ENCODE data around the gene SLC25A36.

Gene SLC25A36, protein sequence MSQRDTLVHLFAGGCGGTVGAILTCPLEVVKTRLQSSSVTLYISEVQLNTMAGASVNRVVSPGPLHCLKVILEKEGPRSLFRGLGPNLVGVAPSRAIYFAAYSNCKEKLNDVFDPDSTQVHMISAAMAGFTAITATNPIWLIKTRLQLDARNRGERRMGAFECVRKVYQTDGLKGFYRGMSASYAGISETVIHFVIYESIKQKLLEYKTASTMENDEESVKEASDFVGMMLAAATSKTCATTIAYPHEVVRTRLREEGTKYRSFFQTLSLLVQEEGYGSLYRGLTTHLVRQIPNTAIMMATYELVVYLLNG

DNA sequence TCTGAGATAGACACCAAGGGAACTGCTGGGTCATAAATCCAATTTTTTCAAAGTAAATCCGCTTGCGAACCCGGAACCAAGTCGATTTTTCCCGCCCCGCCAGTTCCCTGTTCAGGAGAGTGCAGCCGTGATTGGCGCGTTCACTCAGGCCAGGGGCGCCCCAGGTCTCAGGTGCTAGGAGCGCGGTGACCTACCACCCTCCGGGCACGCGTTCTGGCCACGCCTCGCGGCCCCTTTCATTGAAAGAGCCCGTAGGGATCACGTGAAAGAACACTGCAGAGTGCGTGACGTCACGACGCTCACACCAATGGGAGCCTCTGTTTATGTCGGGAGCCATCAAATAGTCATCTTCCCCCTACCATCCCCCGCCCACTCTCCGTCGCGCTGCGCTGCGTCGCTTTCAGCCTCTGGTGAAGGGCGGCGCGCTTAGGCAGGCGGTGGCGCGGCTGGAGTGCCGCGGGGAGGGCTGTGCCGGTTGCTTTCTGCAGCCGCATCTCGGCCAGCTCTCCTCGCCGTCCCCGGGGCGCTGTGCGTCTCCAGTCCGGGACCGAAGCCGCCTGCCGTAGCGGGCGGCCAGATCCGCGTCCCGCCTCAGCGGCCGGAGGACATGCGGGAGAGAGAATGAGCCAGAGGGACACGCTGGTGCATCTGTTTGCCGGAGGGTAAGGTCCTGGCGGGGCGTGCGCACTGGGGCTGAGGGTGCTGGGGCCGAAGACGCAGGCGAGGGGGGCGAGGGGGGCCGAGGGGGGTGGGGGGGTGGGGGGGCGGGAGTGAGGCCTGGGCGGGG lies at the start of gene SLC25A36:
Gene SLC25A36, plus strand, starts transcription at position 403 of the 787 bp plus-strand sequence. Its CDS starts 219 bp downstream, at position 622.
- DNase-seq (ENCODE audit: low read depth in 2 of 2): peak; percentile 92 to 93

DNA sequence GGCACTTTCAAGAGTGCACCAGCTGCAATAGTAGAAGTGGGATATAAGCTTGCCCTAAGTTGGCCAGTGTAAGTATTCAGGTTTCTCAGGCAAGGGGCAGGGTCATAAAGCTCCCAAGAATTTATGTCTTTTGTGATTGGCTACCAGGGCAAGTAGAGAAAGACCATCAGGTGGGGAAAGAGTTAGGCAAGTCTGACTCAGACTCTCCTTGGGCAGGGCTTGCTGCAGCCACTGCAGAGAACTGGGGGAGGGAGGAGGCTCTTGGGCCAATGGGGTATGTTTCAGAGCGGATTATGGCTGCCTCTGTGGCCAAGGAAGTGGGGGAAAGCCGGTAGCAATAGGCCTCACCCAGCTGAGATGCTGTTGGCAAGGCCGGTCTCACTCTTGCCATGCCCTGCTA lies 44.6 kb upstream of the SLC25A36 start:
- DNase-seq (ENCODE audit: low read depth in 2 of 2): no peak

DNA sequence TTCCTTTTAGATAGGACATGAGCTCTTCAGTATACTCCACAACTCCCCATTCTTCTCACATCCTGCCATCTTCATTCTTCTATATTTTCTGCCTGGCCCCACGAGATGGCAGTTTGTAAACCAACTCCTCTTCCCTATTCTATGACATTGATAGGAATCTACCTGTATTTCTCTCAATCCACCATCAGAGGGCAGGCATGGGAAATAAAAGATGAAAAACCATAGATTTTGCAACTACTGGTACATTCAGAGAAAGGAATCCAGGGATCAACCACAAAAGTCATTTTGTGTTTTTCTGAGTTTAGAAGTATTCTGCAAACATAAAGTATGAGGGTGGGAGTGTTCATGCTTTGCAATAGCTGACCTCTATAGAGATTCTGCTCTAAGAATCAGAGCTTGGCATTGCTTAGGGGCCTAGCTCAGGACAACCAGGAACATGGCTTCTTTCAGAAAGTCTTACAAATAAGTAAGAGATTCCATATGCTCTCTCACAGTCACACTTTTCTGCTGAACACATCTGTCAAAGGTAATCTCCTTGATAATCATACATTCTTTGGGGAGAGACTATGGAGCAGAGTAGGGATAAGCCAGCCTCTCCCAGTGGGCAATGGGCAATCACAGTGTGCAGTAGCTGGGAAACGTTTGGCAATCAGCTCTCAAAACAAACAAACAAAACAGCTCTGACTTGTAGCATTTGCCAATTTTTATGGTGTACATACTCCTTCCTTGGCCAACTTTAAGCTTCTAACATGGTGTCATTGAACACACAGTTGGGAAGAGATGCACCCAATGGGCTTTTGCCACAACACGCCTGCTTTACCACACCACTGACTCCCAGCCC lies 43.1 kb upstream of the SLC25A36 start:
- DNase-seq (ENCODE audit: low read depth in 2 of 2): no peak

DNA sequence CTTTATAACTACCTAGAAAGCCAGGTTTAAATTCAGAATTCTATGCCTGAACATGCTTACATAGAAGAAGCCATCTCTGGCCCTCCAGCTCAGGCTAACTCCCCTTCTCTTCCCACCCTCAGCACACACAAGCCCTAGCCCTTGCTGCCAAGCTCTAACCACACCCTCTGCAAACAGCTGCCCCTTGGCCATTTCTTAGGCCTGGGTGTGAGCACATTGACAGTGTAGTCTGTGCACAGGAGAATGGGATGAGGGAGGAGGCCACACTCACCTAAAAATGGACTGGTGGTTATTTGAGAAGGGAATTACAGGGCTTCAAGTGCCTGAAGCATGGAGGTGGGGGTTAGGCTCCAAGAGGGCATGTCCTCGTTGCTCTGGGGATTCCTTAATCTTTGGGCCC lies 42.3 kb upstream of the SLC25A36 start:
- DNase-seq (ENCODE audit: low read depth in 2 of 2): no peak

DNA sequence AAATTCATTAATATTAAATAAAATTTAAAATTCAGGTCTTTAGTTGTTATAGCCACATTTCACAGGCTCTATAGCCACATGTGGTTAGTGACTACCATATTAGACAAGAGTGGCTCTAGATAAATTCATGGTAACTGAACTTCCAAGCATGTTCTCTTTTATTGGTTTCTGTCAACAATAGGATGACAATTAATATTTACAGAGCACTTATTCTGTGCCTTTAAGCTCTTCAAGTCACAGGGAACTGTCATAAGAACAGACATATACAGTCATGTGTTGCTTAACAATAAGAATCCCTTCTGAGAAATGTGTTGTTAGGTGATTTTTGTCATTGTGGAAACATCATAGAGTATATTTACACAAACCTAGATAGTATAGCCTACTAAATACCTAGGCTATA lies 38.8 kb upstream of the SLC25A36 start:
- no peak for DNase-seq (ENCODE audit: low read depth in 2 of 2)

DNA sequence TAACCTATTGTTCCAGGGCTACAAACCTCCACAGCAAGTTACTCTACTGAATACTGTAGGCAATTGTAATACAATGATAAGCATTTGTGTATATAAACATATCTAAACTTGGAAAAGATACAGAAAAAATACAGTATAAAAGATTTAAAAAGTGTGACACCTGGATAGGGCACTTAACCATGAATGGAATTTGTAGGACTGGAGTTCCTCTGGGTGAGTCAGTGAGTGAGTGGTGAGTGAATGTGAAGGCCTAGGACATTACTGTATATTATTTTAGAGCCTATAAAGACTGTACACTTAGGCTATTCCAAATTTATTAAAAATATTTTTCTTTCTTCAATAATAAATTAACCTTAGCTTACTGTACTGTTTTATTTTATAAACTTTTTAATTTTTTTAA lies 38.4 kb upstream of the SLC25A36 start:
- no peak for DNase-seq (ENCODE audit: low read depth in 2 of 2)

DNA sequence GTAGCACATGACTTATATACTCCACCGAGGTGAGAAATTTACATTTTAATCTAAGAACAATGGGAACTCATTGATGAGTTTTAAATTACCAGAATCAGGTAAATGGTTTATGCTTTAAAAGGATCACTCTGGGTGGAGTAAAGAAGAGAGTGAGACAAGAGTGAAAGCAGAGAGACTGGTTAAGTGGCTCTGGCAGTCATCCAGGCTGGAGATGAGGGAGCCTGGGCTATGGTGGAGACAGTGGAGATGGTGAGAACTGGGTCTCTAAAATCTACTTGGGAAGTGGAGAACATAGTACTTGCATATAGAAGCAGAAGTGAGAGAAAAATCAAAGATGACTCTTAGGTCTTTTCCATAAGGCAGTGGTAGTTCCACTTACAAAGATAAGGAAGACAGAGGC lies 37.1 kb upstream of the SLC25A36 start:
- DNase-seq (ENCODE audit: low read depth in 2 of 2): no peak

DNA sequence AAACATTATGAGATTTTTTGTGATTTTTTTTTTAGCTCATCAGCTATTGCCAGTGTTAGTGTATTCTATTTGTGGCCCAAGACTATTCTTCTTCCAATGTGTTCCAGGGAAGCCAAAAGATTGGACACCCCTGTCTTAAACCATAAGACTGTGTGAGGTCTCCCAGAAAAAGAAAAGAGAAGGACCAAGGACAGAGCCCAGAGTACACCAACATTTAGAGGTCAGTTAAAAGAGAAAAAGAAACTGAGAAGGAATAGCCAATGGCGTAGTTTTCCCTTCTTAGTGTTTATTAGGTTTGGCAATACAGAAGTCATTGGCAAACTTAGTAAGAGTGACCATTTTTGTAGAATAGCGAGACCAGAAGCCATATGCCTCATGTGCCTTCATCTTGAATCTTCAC lies 36.1 kb upstream of the SLC25A36 start:
- DNase-seq (ENCODE audit: low read depth in 2 of 2): no peak

DNA sequence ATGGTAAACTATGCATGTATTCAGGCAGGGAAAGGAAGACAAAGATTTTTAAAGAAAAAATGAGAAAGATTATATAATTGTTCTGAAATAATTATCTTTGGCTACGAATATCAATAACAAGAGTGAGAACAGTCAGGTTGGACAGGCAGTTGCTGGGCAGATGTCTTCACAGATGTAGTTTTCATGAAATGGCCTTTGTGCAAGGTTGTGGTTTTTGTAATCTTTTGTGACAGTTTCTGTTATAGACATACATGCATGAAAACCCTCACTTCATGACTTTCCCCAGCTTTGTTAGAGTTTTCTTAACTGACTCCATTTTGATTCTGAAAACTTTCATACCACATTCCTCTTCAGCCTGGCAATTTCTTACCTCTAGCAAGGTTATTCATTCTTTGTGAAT lies 34.9 kb upstream of the SLC25A36 start:
- DNase-seq (ENCODE audit: low read depth in 2 of 2): no peak

DNA sequence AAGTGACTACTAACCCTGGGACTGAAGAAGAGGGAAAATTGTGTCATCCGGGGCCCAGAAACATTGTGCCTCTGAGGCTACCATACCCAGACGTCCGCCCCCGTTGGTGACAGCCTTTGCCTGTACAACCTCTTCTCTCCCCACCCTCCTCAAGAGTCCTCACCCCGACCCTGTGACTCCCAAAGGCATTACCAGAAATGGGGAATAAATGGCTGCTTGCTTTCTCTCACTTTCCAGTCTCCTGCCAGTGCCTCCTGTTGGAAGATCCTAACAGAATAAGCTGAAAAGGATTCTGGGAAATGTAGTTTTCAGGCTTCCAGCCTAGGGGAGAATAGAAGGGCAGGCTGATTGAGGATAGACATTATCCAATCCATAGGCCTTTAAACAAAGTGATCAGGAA lies 30.8 kb upstream of the SLC25A36 start:
- DNase-seq (ENCODE audit: low read depth in 2 of 2): no peak

DNA sequence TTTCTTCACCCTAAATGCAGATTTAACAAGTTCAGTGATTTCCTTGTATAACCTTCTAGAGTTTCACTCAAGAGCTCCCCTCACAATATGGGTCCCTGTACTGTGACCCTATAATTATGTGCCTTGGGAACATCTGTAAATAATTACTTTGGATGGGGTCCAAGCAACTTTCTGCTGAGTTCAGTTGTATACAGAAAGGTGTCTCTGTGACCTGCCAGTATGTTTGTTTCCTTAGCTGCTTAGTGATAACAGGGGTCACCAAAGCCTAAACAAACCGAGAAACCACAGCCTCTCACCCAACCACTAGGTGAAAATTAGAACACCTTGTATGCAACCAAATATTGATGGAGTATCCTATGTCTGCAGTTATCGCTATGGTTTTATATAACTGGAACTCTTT lies 29.8 kb upstream of the SLC25A36 start:
- no peak for DNase-seq (ENCODE audit: low read depth in 2 of 2)

DNA sequence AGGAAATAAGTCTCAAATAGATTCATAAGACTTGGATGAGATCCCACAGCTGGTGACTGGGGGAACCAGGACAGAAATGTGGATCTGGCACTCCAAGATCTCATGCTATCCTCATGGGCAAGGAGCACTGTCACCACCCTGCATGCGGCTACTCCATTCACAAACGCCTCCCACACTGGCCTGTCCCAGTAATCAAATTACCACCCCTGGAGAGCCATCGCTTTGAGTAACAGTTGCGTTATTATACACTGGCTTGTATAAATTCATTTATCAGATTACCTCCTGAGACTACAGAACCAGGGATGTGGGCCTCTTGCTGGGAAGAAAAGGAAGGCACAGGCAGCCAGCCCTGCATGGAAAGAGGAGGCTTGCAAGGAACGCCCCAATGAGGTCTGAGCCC lies 27.9 kb upstream of the SLC25A36 start:
- DNase-seq (ENCODE audit: low read depth in 2 of 2): no peak

DNA sequence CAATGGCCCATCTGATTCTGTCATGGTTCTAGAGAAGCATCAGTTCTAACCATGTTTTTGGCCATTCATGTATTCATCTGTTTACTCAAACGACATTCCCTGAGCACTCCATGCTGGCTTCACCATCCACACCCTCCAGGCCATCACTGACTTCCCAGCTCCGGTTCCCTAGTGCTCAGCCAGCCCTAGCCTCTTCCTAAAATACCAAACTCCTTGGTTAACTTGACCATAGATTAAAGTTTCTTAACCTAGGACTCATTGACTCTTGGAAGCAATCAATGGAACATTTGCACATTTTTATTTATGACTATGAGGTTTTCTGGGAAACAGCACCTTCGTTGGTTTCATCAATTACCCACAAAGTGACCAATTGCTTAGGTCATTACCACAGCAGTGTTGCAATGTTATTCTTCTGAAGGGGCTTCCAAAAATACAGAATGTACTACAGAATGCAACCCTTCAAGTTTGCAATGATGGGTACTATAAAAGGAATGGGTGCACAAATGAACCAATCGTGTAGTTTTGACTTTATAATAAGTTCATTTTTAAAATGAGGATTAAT lies 27.2 kb upstream of the SLC25A36 start:
- DNase-seq (ENCODE audit: low read depth in 2 of 2): no peak

DNA sequence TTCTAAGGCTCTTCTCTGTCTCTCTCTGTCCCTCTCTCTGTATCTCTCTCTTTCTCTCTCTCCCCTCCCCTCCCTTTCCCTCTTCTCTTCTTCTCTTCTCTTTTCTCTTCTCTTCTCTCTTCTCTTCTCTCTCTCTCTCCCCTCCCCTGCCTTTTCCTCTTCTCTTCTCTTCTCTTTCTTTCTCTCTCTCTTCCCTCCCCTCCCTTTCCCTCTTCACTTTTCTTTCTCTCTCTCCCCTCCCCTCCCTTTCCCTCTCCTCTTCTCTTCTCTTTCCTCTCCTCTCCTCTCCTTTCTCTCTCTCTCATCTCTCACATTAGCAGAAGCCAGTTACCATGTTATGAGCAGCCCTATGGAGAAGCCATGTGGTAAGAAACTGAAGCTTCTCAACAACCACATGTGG lies 25.0 kb upstream of the SLC25A36 start:
- no peak for DNase-seq (ENCODE audit: low read depth in 2 of 2)

DNA sequence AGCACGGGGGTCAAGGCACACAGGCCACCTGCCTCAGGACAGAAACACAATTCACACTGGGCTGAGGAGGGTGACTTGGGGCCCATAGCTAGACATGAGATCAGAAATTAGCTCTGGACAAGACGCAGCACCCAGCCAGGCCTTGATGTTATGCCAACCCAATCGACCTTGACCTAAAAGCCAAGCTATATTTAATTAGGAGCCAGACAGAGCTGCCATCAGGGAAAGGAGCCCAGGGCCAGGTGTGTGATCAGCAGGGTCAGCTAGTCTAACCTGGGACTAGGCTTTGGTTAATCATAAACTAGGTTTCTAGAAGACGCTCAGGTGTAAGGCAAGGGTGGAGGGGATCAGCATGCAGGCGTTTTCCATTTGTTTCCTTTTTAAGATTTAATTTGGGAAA lies 23.9 kb upstream of the SLC25A36 start:
- DNase-seq (ENCODE audit: low read depth in 2 of 2): no peak

DNA sequence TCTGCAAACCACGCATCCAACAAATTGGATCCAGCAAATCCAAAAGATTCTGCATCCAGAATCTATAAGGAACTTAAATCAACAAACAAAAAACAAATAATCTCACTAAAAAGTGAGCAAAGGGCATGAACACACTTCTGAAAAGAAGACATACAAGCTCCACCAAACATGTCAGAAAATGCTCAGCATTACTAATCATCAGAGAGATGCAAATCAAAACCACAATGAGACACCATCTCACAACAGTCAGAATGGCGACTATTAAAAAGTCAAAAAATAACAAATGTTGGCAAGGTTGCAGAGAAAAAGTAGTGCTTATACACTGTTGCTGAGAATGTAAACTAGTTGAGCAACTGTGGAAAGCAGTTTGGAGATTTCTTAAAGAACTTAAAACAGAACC lies 21.6 kb upstream of the SLC25A36 start:
- DNase-seq (ENCODE audit: low read depth in 2 of 2): no peak

DNA sequence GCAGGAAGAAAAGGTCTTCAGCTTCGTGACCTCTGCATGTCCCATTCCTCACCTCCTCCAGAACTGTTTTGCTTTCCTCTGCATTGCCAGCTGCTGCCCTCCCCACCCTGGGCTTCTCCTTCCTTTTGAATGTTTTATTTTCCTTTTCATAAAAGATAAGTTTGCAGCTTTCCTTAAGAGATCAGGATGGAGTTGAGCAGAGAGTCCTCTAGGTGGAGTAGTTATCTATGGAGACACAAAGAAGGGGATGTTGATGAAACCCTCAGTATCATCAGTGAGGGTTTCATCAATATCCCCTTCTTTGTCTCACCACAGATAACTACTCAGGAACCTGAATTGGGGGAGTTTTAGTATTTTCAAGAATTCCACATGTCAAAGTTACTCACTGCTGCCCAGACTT lies 19.0 kb upstream of the SLC25A36 start:
- DNase-seq (ENCODE audit: low read depth in 2 of 2): no peak

DNA sequence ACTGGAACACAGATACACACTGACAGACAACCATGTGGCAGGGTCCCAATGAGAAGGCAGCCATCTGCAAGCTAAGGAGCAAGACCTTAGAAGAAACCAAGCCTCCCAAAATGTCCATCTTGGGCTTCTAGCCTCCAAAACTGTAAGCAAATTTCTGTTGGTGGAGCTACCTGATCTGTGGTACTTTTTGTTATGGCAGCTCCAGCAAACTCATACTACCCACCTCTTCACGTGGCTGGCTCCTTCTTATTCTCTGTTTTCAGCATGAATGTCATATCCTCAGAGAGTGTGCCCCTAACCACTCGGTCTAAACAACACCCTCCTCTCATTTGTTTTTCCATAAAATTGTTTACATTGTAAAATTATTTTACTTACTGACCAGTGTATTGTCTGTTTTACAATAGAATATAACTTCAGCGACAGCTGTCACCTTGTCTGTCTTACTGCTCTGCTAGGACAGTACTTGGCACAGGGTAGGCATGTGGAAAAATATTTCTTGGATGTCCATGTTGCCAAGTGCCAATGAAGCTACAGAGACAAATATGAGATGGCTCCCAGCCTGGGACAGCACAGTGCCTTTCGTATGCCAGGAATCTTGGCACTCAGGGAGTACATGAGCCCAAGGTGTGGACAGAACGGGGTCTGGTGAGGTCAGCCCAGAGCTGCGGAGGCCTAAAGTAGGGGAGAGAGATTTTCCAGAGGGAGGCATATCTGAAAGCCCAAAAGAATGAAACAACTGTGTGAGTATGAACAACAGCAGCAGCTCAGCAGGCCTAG lies 17.4 kb upstream of the SLC25A36 start:
- DNase-seq (ENCODE audit: low read depth in 2 of 2): no peak

DNA sequence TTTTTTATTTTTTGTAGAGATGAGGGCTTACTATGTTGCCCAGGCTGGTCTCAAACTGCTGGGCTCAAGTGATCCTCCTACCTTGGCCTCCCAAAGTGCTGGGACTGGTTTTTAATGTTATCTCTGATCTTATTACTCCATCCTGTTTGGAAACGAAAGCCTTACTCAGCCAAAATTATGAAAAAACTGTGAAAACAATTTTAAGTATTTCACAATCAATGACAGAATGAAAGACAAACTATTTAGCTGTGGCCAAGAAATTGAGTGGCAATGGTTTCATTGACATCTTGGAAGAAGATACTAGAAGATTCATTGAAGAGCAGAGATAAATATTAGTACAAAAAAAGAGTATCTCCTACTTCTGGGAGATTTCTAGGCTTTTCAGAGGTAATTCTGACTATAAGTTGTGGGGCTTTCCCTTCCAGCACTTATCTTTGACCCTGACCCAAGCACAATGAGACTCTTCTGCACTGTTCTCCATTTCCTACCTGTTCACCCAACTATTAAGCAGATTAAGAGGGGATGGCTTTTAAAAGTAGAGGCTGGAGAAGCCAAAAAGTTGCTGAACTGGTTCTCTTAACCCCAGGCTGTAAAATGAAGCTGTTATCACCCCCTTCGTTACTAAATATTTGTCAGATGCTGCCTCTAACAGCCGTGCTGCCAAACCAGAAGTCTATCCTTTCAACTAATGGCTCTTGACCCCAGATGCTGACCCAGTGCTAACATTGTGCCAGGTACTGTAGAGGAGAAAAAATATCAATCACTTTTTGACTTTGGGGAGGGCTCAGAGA lies 14.2 kb upstream of the SLC25A36 start:
- no peak for DNase-seq (ENCODE audit: low read depth in 2 of 2)

DNA sequence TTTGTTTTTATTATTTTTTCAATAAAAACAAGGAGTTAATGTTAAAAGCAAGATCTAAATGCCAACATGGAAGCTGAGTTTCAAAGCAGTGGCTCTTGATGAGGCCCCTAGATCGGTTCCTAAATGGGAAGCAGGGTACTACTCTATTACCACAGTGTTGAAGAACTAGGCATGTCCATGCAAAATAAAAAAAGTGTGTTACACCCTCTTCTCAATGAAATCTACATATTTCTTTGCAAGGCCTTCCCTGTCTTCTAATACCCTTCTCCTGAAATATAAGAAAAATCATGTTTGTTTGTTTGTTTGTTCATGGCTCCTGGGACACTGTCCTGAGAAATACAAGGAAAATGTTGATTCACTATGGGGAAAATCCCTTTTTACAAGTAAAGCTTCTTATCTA lies 12.2 kb upstream of the SLC25A36 start:
- no peak for DNase-seq (ENCODE audit: low read depth in 2 of 2)

DNA sequence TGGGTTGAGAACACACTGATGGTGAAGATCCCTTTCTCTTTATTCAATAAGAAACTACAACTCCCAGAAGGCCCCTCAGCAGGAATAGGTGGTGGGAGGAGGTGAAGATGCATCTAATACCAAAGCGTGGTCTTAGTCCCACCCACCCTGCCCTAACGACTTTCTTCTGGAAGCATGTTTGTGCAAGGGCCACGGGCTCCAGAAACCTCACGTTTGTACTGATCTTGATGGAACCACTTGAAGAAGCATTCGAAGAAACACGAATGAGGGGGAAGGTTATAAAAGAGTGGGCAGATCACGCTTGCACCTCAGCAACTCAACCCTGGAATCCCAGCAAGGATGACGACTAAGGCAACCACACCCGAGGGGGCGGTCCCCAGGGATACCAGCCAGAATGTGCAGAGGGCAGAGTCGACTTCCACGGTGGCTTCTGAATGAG lies 10.6 kb upstream of the SLC25A36 start:
- DNase-seq (ENCODE audit: low read depth in 2 of 2): no peak
